H1 (cell line): ENCODE results near the gene RASD1. TPM values are rescaled to one million over a fixed set of nuclear protein-coding genes. Genes with fewer than 3 reads are reported as not detected.

Experiments used
- CBX8 ChIP-seq: fragments of 300-800, 300-1000 bp; sonication (generic); IDR thresholded peaks from 2 replicates; pipeline ENCODE4 v1.7.1; 2016; ENCODE audit warnings: low read depth, low read length, borderline replicate concordance
- YY1 ChIP-seq: IDR thresholded peaks from 2 replicates; pipeline ENCODE4 v1.6.1; 2011; ENCODE audit warnings: low read depth, mild to moderate bottlenecking, low read length
- polyA plus RNA-seq, 7 experiments: library from polyadenylated mRNA; depleted of rRNA in 3 of 7; stranded (reverse) in 5 of 7; unstranded in 2 of 7; fragments of >200 nt in 5 of 7; fragments of 200-250 nt in 2 of 7; gene quantifications; 1 replicate in 5 of 7; 2 replicates in 1 of 7; 4 replicates in 1 of 7; pipeline versions ENCODE4 v1.2.1 to v1.2.3, GENCODE V29; 2011 to 2013; ENCODE audit warnings: missing spikeins in 2 of 7, mixed read lengths in 2 of 7
- total RNA-seq: library from RNA; stranded (reverse); fragmentation: NEBNext Ultra II Directional; extraction: Animal tissue kit (Norgen Biotek cat#: 25700); gene quantifications from 2 replicates; pipeline ENCODE4 v1.2.1, GENCODE V29; 2021
- TF ChIP-seq, protein P1 (sequence below): IDR thresholded peaks from 2 replicates; pipeline ENCODE4 v1.6.1; 2011; ENCODE audit warnings: low read length, improper control_type of control experiment

RASD1 gene
- total and polyA plus RNA-seq, 2 of the 8 experiments (the other 6 are each of a cell fraction or from before 2014, with no cell fraction given): 2.3 to 2.6 TPM

DNA sequence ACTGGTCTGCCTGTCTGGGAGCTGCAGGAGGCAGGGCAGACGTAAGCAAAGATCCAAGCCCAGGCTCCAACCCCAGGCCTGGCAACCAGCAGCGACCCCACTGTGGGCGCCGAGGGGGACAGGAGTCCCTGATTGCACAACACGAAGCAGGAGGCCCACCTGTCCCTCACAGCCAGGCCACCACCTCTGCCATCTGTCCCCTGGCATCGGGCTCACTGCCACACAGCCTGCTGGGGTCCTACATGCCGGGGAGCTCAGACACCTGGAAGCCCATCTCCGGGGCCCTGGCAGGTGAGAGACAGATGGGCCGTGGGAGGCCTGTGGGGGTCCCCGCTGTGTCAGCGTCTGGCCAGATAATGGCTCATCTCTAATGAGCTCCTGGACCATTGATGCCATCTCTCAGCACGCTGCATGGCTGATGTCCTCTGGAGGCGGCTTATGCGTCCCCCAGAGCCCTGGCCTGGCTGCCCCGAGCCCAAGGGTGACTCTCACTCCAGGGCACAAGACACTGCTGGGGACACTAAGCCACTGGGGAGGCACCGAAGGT, 11.3 kb upstream of the RASD1 start (continued):
- TF ChIP-seq, protein P1, sequence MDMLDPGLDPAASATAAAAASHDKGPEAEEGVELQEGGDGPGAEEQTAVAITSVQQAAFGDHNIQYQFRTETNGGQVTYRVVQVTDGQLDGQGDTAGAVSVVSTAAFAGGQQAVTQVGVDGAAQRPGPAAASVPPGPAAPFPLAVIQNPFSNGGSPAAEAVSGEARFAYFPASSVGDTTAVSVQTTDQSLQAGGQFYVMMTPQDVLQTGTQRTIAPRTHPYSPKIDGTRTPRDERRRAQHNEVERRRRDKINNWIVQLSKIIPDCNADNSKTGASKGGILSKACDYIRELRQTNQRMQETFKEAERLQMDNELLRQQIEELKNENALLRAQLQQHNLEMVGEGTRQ: no peak
- TF ChIP-seq YY1 (no peak), CBX8 (no peak)
